GM12878 (cell line): ENCODE data around the gene HIVEP2. TPM values are rescaled to one million over a fixed set of nuclear protein-coding genes. Genes with fewer than 3 reads are reported as not detected.
A peak's percentile ranks its signal among the peaks of the same experiment; 100 is the strongest.

Source experiments
- E4F1 ChIP-seq: fragments of 450-650 bp; IDR thresholded peaks from 2 replicates; pipeline ENCODE4 v1.6.1; 2018; ENCODE audit warnings: borderline replicate concordance, mild to moderate bottlenecking; ENCODE audit not compliant: partially characterized antibody
- IRF4 ChIP-seq: IDR thresholded peaks from 2 replicates; pipeline ENCODE4 v1.6.1; 2011; ENCODE audit warnings: low read depth, low read length
- MTA2 ChIP-seq: fragments of 450-650 bp; IDR thresholded peaks from 2 replicates; pipeline ENCODE4 v1.6.1; 2016; ENCODE audit warnings: low read depth, mild to moderate bottlenecking, moderate library complexity
- NBN ChIP-seq: fragments of 450-650 bp; IDR thresholded peaks from 2 replicates; pipeline ENCODE4 v1.6.1; 2016
- PML ChIP-seq: IDR thresholded peaks from 2 replicates; pipeline ENCODE4 v1.6.1; 2012; ENCODE audit warnings: low read length, inconsistent platforms
- POLR2A ChIP-seq: IDR thresholded peaks from 2 replicates; pipeline ENCODE4 v1.6.1; 2011; ENCODE audit warnings: low read depth, mild to moderate bottlenecking, low read length
- POLR2AphosphoS2 ChIP-seq: IDR thresholded peaks from 2 replicates; pipeline ENCODE4 v1.6.1; 2011; ENCODE audit warnings: low read depth, mild to moderate bottlenecking, low read length, improper control_type of control experiment, moderate library complexity
- RUNX3 ChIP-seq: IDR thresholded peaks from 2 replicates; pipeline ENCODE4 v1.6.1; 2012; ENCODE audit warnings: low read length, inconsistent platforms
- SREBF2 ChIP-seq: IDR thresholded peaks from 2 replicates; pipeline ENCODE4 v1.6.1; 2012; ENCODE audit warnings: mild to moderate bottlenecking, low read length
- ZBTB40 ChIP-seq: fragments of 450-650 bp; IDR thresholded peaks from 2 replicates; pipeline ENCODE4 v1.6.1; 2016; ENCODE audit warnings: mild to moderate bottlenecking, moderate library complexity, borderline replicate concordance
- ZNF24 ChIP-seq: fragments of 450-650 bp; IDR thresholded peaks from 2 replicates; pipeline ENCODE4 v1.6.1; 2017; ENCODE audit warnings: antibody characterized with exemption, mild to moderate bottlenecking
- polyA plus RNA-seq, 11 experiments: library from polyadenylated mRNA; depleted of rRNA in 4 of 11; unstranded in 6 of 11; stranded (reverse) in 5 of 11; fragments of >200 nt; fragmentation: Nextera tagmentation in 4 of 11; fragmentation: Illumina TruSeq in 1 of 11; extraction: Ambion mirVana in 4 of 11; extraction: Trizol in 1 of 11; gene quantifications; 1 replicate in 1 of 11; 2 replicates in 10 of 11; pipeline versions ENCODE4 v1.2.1 to v1.2.3, GENCODE V29; 2011 to 2016; ENCODE audit warnings: inconsistent platforms in 2 of 11, missing spikeins in 2 of 11, low read depth in 1 of 11
- total RNA-seq, 4 experiments: library from RNA; depleted of rRNA in 3 of 4; stranded (reverse); fragments of >200 nt in 3 of 4; fragmentation: Illumina TruSeq in 1 of 4; extraction: Trizol in 1 of 4; gene quantifications; 2 replicates each; pipeline versions ENCODE4 v1.2.1 to v1.2.3, GENCODE V29; 2013 to 2021
- TF ChIP-seq, protein P1 (sequence below): fragments of 450-650 bp; IDR thresholded peaks from 2 replicates; pipeline ENCODE4 v1.6.1; 2018; ENCODE audit warnings: mild to moderate bottlenecking, low read depth, moderate library complexity; ENCODE audit not compliant: partially characterized antibody
- TF ChIP-seq, protein P2 (sequence below): IDR thresholded peaks from 2 replicates; pipeline ENCODE4 v1.6.1; 2012; ENCODE audit warnings: low read length, inconsistent platforms
- TF ChIP-seq, protein P3 (sequence below): IDR thresholded peaks from 2 replicates; pipeline ENCODE4 v1.6.1; 2012; ENCODE audit warnings: improper control_type of control experiment, low read depth, low read length; ENCODE audit not compliant: insufficient replicate concordance

The HIVEP2 gene
- total and polyA plus RNA-seq, 10 of the 15 experiments (the other 5 are each of a cell fraction or from before 2014, with no cell fraction given): 1.2 to 15.7 (median 10.2) TPM

DNA sequence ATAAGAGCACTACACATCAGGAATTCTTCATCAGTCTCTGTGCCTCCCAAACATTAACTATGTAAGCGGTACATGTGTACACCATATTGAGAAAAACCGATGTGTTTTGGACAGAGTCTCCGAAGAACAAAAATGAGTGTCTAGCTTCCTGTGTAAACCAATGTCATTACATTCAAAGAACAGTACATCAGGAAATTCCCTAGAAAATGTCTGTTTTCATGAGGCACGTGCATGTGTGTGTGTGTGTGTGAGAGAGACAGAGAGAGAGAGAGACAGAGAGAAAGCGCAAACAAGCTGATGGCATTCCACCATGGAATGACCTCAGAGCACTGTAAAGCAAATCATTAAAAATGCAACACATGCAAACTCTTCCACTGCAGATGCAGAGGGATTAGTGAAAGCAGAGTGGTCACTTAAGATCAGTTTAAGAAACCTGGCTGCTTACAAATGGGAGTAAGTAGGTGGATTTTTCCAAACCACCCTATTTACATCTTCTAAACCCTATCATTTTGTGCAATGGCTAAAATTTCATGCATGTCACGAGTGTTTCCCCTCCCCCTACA is 133.9 kb downstream of the HIVEP2 start (continued):
- TF ChIP-seq, protein P1, sequence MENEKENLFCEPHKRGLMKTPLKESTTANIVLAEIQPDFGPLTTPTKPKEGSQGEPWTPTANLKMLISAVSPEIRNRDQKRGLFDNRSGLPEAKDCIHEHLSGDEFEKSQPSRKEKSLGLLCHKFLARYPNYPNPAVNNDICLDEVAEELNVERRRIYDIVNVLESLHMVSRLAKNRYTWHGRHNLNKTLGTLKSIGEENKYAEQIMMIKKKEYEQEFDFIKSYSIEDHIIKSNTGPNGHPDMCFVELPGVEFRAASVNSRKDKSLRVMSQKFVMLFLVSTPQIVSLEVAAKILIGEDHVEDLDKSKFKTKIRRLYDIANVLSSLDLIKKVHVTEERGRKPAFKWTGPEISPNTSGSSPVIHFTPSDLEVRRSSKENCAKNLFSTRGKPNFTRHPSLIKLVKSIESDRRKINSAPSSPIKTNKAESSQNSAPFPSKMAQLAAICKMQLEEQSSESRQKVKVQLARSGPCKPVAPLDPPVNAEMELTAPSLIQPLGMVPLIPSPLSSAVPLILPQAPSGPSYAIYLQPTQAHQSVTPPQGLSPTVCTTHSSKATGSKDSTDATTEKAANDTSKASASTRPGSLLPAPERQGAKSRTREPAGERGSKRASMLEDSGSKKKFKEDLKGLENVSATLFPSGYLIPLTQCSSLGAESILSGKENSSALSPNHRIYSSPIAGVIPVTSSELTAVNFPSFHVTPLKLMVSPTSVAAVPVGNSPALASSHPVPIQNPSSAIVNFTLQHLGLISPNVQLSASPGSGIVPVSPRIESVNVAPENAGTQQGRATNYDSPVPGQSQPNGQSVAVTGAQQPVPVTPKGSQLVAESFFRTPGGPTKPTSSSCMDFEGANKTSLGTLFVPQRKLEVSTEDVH: no peak
- TF ChIP-seq POLR2AphosphoS2 (no peak), ZBTB40 (no peak), POLR2A (no peak), RUNX3 (peak; percentile 51; the same call in 1 of the 2 replicates), E4F1 (no peak), PML (peak; percentile 53; the same call in 1 of the 2 replicates), IRF4 (no peak), SREBF2 (no peak), ZNF24 (no peak), NBN (0 out of 2 replicates have a peak, but pooled peaks have one; percentile 26), MTA2 (peak; percentile 40; the same call in 1 of the 2 replicates)
- TF ChIP-seq, protein P2, sequence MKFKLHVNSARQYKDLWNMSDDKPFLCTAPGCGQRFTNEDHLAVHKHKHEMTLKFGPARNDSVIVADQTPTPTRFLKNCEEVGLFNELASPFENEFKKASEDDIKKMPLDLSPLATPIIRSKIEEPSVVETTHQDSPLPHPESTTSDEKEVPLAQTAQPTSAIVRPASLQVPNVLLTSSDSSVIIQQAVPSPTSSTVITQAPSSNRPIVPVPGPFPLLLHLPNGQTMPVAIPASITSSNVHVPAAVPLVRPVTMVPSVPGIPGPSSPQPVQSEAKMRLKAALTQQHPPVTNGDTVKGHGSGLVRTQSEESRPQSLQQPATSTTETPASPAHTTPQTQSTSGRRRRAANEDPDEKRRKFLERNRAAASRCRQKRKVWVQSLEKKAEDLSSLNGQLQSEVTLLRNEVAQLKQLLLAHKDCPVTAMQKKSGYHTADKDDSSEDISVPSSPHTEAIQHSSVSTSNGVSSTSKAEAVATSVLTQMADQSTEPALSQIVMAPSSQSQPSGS: peak; percentile 48; the same call in 1 of the 2 replicates
- TF ChIP-seq, protein P3, sequence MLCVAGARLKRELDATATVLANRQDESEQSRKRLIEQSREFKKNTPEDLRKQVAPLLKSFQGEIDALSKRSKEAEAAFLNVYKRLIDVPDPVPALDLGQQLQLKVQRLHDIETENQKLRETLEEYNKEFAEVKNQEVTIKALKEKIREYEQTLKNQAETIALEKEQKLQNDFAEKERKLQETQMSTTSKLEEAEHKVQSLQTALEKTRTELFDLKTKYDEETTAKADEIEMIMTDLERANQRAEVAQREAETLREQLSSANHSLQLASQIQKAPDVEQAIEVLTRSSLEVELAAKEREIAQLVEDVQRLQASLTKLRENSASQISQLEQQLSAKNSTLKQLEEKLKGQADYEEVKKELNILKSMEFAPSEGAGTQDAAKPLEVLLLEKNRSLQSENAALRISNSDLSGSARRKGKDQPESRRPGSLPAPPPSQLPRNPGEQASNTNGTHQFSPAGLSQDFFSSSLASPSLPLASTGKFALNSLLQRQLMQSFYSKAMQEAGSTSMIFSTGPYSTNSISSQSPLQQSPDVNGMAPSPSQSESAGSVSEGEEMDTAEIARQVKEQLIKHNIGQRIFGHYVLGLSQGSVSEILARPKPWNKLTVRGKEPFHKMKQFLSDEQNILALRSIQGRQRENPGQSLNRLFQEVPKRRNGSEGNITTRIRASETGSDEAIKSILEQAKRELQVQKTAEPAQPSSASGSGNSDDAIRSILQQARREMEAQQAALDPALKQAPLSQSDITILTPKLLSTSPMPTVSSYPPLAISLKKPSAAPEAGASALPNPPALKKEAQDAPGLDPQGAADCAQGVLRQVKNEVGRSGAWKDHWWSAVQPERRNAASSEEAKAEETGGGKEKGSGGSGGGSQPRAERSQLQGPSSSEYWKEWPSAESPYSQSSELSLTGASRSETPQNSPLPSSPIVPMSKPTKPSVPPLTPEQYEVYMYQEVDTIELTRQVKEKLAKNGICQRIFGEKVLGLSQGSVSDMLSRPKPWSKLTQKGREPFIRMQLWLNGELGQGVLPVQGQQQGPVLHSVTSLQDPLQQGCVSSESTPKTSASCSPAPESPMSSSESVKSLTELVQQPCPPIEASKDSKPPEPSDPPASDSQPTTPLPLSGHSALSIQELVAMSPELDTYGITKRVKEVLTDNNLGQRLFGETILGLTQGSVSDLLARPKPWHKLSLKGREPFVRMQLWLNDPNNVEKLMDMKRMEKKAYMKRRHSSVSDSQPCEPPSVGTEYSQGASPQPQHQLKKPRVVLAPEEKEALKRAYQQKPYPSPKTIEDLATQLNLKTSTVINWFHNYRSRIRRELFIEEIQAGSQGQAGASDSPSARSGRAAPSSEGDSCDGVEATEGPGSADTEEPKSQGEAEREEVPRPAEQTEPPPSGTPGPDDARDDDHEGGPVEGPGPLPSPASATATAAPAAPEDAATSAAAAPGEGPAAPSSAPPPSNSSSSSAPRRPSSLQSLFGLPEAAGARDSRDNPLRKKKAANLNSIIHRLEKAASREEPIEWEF: no peak
